HepG2 (cell line): ENCODE results near the gene HPDL. TPM values are rescaled to one million over a fixed set of nuclear protein-coding genes. Genes with fewer than 3 reads are reported as not detected.
A peak's percentile ranks its signal among the peaks of the same experiment; 100 is the strongest.

Source experiments
- ATAC-seq: fragments of 200-7000 bp; cut with Tn5 transposase; 3 replicates; pipeline ENCODE4 v1.9.1; 2020; ENCODE audit warnings: mild to moderate bottlenecking, moderate library complexity
- BruUV-seq: library from RNA; stranded (reverse); fragments of 400-500 nt; replicated peaks from 2 replicates; lab custom pipeline; 2021; lab: Mats Ljungman, UMichigan
- CTCF ChIA-PET: fragments of 300-600 bp; formaldehyde crosslinking; extraction: SDS; loops from one replicate; lab custom pipeline; 2021; ENCODE audit warnings: low total read pairs, inconsistent platforms, low intra/inter-chr PET ratio; lab: Yijun Ruan, JAX
- POLR2A ChIA-PET: fragments of 350-600 bp; sonication (Branson Sonifier 250); formaldehyde crosslinking; loops from one replicate; lab custom pipeline; 2020; ENCODE audit warnings: antibody characterized with exemption, inconsistent platforms; lab: Yijun Ruan, JAX
- DNase-seq: peaks from one replicate; pipeline ENCODE4 v3.0.0-alpha.2; 2015; ENCODE audit warnings: low spot score
- FAIRE-seq: peaks from 3 replicates; lab custom pipeline; 2011; peaks lifted over from hg19 to GRCh38; lab: Jason Lieb, UNC
- H2AFZ ChIP-seq: one replicate; pipeline ENCODE4 v1.6.1; 2011; ENCODE audit warnings: low read length, inconsistent platforms
- H3K27ac ChIP-seq: fragments of 300-600 bp; 3 replicates; pipeline ENCODE4 v1.8.0; 2011; ENCODE audit warnings: mixed run types, mild to moderate bottlenecking, mixed read lengths, low read length, inconsistent platforms; ENCODE audit not compliant: insufficient read depth; ENCODE audit errors: extremely low read length
- H3K27me3 ChIP-seq, 2 experiments: fragments of 200-600 bp in 1 of 2; 2 replicates in 1 of 2; 3 replicates in 1 of 2; pipeline versions ENCODE4 v1.6.0 to v1.8.0; 2011; ENCODE audit warnings: low read length in 2 of 2, mild to moderate bottlenecking in 2 of 2, moderate library complexity in 2 of 2, inconsistent platforms in 1 of 2; ENCODE audit not compliant: insufficient read depth in 2 of 2, control insufficient read depth in 1 of 2
- H3K36me3 ChIP-seq, 2 experiments: fragments of 200-600 bp in 1 of 2; replicated peaks in 1 of 2; 2 replicates in 1 of 2; 3 replicates in 1 of 2; pipeline versions ENCODE4 v1.5.1 to v1.8.0; 2011; ENCODE audit warnings: low read length in 2 of 2, inconsistent platforms in 1 of 2; ENCODE audit not compliant: insufficient read depth in 2 of 2, control insufficient read depth in 1 of 2
- H3K4me1 ChIP-seq: 2 replicates; pipeline ENCODE4 v1.5.1; 2012; ENCODE audit warnings: low read length, inconsistent platforms; ENCODE audit not compliant: insufficient read depth
- H3K4me2 ChIP-seq: 2 replicates; pipeline ENCODE4 v1.6.0; 2011; ENCODE audit warnings: low read depth, low read length, inconsistent platforms
- H3K4me3 ChIP-seq, 3 experiments: fragments of 200-600 bp in 1 of 3; sonication (generic), shearing (Covaris generic) in 1 of 3; replicated peaks in 1 of 3; 2 replicates each; pipeline ENCODE4 v1.5.1; 2011 to 2016; ENCODE audit warnings: low read length in 3 of 3, inconsistent platforms in 2 of 3, low read depth in 2 of 3, mild to moderate bottlenecking in 2 of 3, control low read depth in 1 of 3, mixed read lengths in 1 of 3; ENCODE audit not compliant: insufficient read depth in 1 of 3
- H3K79me2 ChIP-seq: one replicate; pipeline ENCODE4 v1.6.1; 2011; ENCODE audit warnings: low read length, inconsistent platforms; ENCODE audit not compliant: insufficient read depth
- H3K9ac ChIP-seq: 2 replicates; pipeline ENCODE4 v1.6.0; 2011; ENCODE audit warnings: mild to moderate bottlenecking, low read depth, low read length, inconsistent platforms; ENCODE audit not compliant: insufficient read depth
- H3K9me3 ChIP-seq: 2 replicates; pipeline ENCODE4 v1.5.1; 2012; ENCODE audit warnings: mild to moderate bottlenecking, low read length
- H4K20me1 ChIP-seq: 2 replicates; pipeline ENCODE4 v1.6.0; 2011; ENCODE audit warnings: inconsistent platforms, mild to moderate bottlenecking, low read length, moderate library complexity; ENCODE audit not compliant: insufficient read depth
- CEBPG ChIP-seq: IDR thresholded peaks from 2 replicates; pipeline ENCODE4 v1.6.1; 2016
- CTCF ChIP-seq: sonication (generic); formaldehyde crosslinking; IDR thresholded peaks from 2 replicates; pipeline ENCODE4 v1.5.0; 2020; ENCODE audit warnings: mild to moderate bottlenecking, missing genetic modification reagents, moderate library complexity
- RAD21 ChIP-seq: fragments of 450-650 bp; formaldehyde crosslinking; IDR thresholded peaks from 2 replicates; pipeline ENCODE4 v1.5.0; 2020; ENCODE audit warnings: mild to moderate bottlenecking
- SMC3 ChIP-seq: IDR thresholded peaks from 2 replicates; pipeline ENCODE4 v1.6.1; 2011; ENCODE audit warnings: low read length, improper control_type of control experiment
- SRF ChIP-seq: IDR thresholded peaks from 2 replicates; pipeline ENCODE4 v1.6.1; 2011; ENCODE audit warnings: mild to moderate bottlenecking, low read depth, low read length, moderate library complexity
- STAG1 ChIP-seq: sonication (generic); formaldehyde crosslinking; IDR thresholded peaks from 2 replicates; pipeline ENCODE4 v1.4.0; 2020; ENCODE audit warnings: missing genetic modification reagents
- TCF12 ChIP-seq, 2 experiments: fragments of 450-650 bp in 1 of 2; sonication (generic) in 1 of 2; formaldehyde crosslinking in 1 of 2; IDR thresholded peaks; 2 replicates each; pipeline versions ENCODE4 v1.6.1 to v1.8.0; 2017 to 2022; ENCODE audit warnings: antibody characterized with exemption in 1 of 2, mild to moderate bottlenecking in 1 of 2, missing genetic modification reagents in 1 of 2, moderate library complexity in 1 of 2
- ZGPAT ChIP-seq: IDR thresholded peaks from 2 replicates; pipeline ENCODE4 v1.6.1; 2016; ENCODE audit warnings: mild to moderate bottlenecking
- WGBS: methylation state at CpG from one replicate; pipeline ENCODE4 v1.1.6; 2017; ENCODE audit warnings: low lambda C conversion rate; 5-methylcytosine and 5-hydroxymethylcytosine counted together
- in situ Hi-C: cut with HindIII; loops from 2 replicates; pipeline ENCODE4 v1.10.0; 2017; ENCODE audit warnings: low pct_unique_long_range_greater_than_20kb; ENCODE audit not compliant: extremely low pct_ligation_motif_present
- intact Hi-C: fragments of 100-400 bp; cut with micrococcal nuclease; formaldehyde crosslinking; loops from one replicate; pipeline ENCODE4 v1.10.0; 2022; ENCODE audit not compliant: unreplicated experiment
- polyA plus RNA-seq, 8 experiments: library from polyadenylated mRNA; depleted of rRNA in 3 of 8; stranded (reverse) in 7 of 8; unstranded in 1 of 8; fragments of >200 nt; fragmentation: Illumina TruSeq in 4 of 8; extraction: Trizol in 4 of 8; gene quantifications; 2 replicates each; pipeline versions ENCODE4 v1.2.1 to v1.2.3, GENCODE V29; 2011 to 2016; ENCODE audit warnings: low read depth in 4 of 8, missing spikeins in 1 of 8, mixed read lengths in 1 of 8; ENCODE audit not compliant: insufficient read depth in 1 of 8
- total RNA-seq, 5 experiments: library from RNA; depleted of rRNA; stranded (reverse); fragments of >200 nt; fragmentation: Illumina TruSeq; extraction: Trizol; gene quantifications; 2 replicates each; pipeline ENCODE4 v1.2.3, GENCODE V29; 2016; ENCODE audit warnings: low read depth in 1 of 5
- TF ChIP-seq, protein P1 (sequence below): IDR thresholded peaks from 2 replicates; pipeline ENCODE4 v1.4.0; 2020; ENCODE audit warnings: mild to moderate bottlenecking, missing genetic modification reagents
- TF ChIP-seq, protein P2 (sequence below): sonication (generic); formaldehyde crosslinking; IDR thresholded peaks from 2 replicates; pipeline ENCODE4 v1.5.1; 2020; ENCODE audit warnings: mild to moderate bottlenecking, moderate library complexity, missing genetic modification reagents

The HPDL gene
- total and polyA plus RNA-seq, 2 of the 13 experiments (the other 11 are each of a cell fraction or from before 2014, with no cell fraction given): not detected

- TF ChIP-seq, protein P1, sequence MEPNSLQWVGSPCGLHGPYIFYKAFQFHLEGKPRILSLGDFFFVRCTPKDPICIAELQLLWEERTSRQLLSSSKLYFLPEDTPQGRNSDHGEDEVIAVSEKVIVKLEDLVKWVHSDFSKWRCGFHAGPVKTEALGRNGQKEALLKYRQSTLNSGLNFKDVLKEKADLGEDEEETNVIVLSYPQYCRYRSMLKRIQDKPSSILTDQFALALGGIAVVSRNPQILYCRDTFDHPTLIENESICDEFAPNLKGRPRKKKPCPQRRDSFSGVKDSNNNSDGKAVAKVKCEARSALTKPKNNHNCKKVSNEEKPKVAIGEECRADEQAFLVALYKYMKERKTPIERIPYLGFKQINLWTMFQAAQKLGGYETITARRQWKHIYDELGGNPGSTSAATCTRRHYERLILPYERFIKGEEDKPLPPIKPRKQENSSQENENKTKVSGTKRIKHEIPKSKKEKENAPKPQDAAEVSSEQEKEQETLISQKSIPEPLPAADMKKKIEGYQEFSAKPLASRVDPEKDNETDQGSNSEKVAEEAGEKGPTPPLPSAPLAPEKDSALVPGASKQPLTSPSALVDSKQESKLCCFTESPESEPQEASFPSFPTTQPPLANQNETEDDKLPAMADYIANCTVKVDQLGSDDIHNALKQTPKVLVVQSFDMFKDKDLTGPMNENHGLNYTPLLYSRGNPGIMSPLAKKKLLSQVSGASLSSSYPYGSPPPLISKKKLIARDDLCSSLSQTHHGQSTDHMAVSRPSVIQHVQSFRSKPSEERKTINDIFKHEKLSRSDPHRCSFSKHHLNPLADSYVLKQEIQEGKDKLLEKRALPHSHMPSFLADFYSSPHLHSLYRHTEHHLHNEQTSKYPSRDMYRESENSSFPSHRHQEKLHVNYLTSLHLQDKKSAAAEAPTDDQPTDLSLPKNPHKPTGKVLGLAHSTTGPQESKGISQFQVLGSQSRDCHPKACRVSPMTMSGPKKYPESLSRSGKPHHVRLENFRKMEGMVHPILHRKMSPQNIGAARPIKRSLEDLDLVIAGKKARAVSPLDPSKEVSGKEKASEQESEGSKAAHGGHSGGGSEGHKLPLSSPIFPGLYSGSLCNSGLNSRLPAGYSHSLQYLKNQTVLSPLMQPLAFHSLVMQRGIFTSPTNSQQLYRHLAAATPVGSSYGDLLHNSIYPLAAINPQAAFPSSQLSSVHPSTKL (CRISPR knock-in tag): 0 out of 2 replicates have a peak, but pooled peaks have one; percentile 35
- TF ChIP-seq SRF: no peak
Observed at GRCh38 chr1:45356186-45356585, 29.5 kb downstream of the HPDL start (continued).

DNA sequence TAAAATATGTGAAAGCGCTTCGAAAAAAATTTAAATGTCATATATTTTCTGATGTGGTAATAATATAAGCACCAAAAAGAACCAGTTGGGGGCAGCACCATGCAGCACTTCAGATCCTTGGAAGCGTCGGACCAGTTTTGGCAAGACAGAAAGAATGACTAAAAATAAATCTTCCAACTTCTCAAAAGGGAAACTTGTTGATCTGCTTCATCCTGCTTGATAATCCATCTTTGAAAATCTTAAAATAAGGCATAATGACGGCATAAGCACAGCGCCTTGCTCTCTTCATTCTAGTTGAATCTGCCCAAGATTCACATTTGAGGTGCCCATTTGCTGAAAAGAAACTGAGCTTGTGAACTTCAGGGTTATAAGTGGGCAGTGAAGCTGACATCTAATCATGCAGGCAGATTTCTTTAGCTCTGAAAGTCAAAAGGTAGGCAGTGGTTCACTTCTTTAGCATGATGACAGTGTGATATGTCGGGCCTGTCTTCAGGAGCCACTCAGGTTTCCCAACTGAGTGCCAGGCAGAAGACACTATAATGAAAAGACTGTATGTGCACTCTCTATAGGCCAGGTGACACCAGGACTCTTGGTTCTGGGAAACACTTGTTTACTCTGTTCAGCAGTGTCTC lies 33.3 kb downstream of the HPDL start:
- Histone ChIP-seq H3K27ac (no peak overlapping the region), H2AFZ (no peak overlapping the region), H3K79me2 (no peaks in the 10 kb centered on the region), H3K36me3 (no peaks in the 10 kb centered on the region), H3K27me3 (no peaks in the 10 kb centered on the region), H3K4me2 (peak overlapping the region; percentile 40), H3K9me3 (no peaks in the 10 kb centered on the region), H3K9ac (no peak overlapping the region), H4K20me1 (no peaks in the 10 kb centered on the region), H3K4me3 (no peak overlapping the region), H3K4me1 (peaks cover 32% of the 10 kb centered on the region)
- ChIA-PET POLR2A (interaction anchor here (0.6 to 2.2 kb wide), 4 partner anchors 20 to 133 kb away, joined by 3 to 10 read pairs (median 5); partner anchors contain the start of genes MUTYH, TESK2 and TOE1), CTCF (interaction anchor here (1.1 to 2.8 kb wide), 2 partner anchors 132 to 210 kb away, joined by 3 to 32 read pairs; partner anchors contain the start of gene TESK2)
- peak; percentile 46; the same call in 1 of the 2 replicates for TF ChIP-seq RAD21 (CRISPR knock-in tag)
- peak; percentile 53 for TF ChIP-seq CTCF (CRISPR knock-in tag)
- TF ChIP-seq SMC3: peak; percentile 58
- TF ChIP-seq CEBPG (CRISPR knock-in tag): 0 out of 2 replicates have a peak, but pooled peaks have one; percentile 8
- no peak for TF ChIP-seq ZGPAT
- no peak for TF ChIP-seq TCF12 (IDR thresholded peaks at IDR 0.05)
- TF ChIP-seq TCF12 (CRISPR knock-in tag; IDR thresholded peaks at IDR 0.05): no peak
- TF ChIP-seq, protein P2, sequence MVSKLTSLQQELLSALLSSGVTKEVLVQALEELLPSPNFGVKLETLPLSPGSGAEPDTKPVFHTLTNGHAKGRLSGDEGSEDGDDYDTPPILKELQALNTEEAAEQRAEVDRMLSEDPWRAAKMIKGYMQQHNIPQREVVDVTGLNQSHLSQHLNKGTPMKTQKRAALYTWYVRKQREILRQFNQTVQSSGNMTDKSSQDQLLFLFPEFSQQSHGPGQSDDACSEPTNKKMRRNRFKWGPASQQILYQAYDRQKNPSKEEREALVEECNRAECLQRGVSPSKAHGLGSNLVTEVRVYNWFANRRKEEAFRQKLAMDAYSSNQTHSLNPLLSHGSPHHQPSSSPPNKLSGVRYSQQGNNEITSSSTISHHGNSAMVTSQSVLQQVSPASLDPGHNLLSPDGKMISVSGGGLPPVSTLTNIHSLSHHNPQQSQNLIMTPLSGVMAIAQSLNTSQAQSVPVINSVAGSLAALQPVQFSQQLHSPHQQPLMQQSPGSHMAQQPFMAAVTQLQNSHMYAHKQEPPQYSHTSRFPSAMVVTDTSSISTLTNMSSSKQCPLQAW (CRISPR knock-in tag): 0 out of 2 replicates have a peak, but pooled peaks have one; percentile 13
- peak; percentile 78 for TF ChIP-seq STAG1 (CRISPR knock-in tag)
- in situ Hi-C loops (loop anchor here (5.0 to 25.0 kb wide), 2 partner anchors 132 to 227 kb away; partner anchors contain the start of genes NASP and TESK2), intact Hi-C loops (loop anchor here (1.0 to 5.0 kb wide), 2 partner anchors 133 to 212 kb away; no protein-coding TSS in a partner anchor)
- ATAC-seq (peak; percentile 47), DNase-seq (peak; percentile 40), FAIRE-seq (peak; percentile 47)
- 49% methylated on average over 7 of the region's 7 CpGs for WGBS
- no TSS peak for BruUV-seq
